Chondrocyte (in vitro differentiated cells): Measurements from ENCODE around the gene SDK2. TPM values are rescaled to one million over a fixed set of nuclear protein-coding genes. Genes with fewer than 3 reads are reported as not detected.

ENCODE experiments used
- DNase-seq: peaks from one replicate; pipeline ENCODE4 v3.0.0; 2021; ENCODE audit warnings: mixed read lengths, low spot score
- H3K27ac Mint-ChIP-seq: one replicate; pipeline ENCODE4 v1.8.0; 2021; ENCODE audit warnings: mild to moderate bottlenecking, moderate library complexity, mixed read lengths; ENCODE audit not compliant: unreplicated experiment
- H3K27me3 Mint-ChIP-seq: 2 replicates; pipeline ENCODE4 v1.8.0; 2021; ENCODE audit warnings: low read depth, mixed read lengths
- H3K36me3 Mint-ChIP-seq: 2 replicates; pipeline ENCODE4 v1.8.0; 2021; ENCODE audit warnings: low read depth, mixed read lengths
- H3K4me1 Mint-ChIP-seq: 2 replicates; pipeline ENCODE4 v1.8.0; 2021; ENCODE audit warnings: low read depth, mild to moderate bottlenecking, mixed read lengths
- H3K4me3 Mint-ChIP-seq: one replicate; pipeline ENCODE4 v1.8.0; 2021; ENCODE audit warnings: mild to moderate bottlenecking, moderate library complexity, mixed read lengths; ENCODE audit not compliant: unreplicated experiment
- H3K9me3 Mint-ChIP-seq: 2 replicates; pipeline ENCODE4 v1.8.0; 2021; ENCODE audit warnings: low read depth, mixed read lengths
- CTCF ChIP-seq: fragments of 200-600 bp; sonication (generic); IDR thresholded peaks from 2 replicates; pipeline ENCODE4 v1.5.0; 2021; ENCODE audit warnings: antibody characterized with exemption, mild to moderate bottlenecking, moderate library complexity
- total RNA-seq: library from RNA; stranded (reverse); gene quantifications from 3 replicates; pipeline ENCODE4 v1.2.1, GENCODE V29; 2021

SDK2 gene
- total RNA-seq, 1 donor from 2014 or later: 15.8 TPM

GRCh38 chr17:73497721-73498120 lies 146.5 kb downstream of the SDK2 start:
- Mint-ChIP-seq H3K36me3 (peaks cover 3% of the 10 kb centered on the region), H3K4me1 (peaks cover 9% of the 10 kb centered on the region), H3K27me3 (peaks cover 3% of the 10 kb centered on the region), H3K9me3 (no peaks in the 10 kb centered on the region), H3K27ac (no peak overlapping the region), H3K4me3 (no peak overlapping the region)
- DNase-seq: no peak
- no peak for TF ChIP-seq CTCF

DNA sequence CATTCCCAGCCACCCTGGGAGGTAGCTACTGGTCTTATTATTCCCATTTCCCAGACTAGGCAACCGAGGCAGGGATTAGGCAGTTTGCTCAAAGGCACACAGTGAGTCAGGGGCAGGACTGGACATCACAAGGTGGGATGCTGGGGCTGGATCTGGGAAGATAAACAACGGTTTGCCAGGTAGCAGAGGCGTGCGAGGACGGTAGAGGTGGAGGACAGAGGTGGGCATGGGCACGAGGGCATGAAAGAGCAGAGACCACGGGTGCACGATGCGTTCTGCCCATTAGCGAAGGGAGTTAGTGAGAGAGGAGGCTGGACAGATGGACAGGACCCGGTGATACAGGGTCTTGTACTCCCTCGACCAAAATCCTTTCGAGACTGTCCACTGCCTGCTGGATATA lies 148.0 kb downstream of the SDK2 start:
- no peak for TF ChIP-seq CTCF
- H3K36me3 Mint-ChIP-seq: peaks cover 3% of the 10 kb centered on the region
- peak; percentile 67 for DNase-seq
- H3K4me3 Mint-ChIP-seq: no peak overlapping the region
- H3K4me1 Mint-ChIP-seq: peaks cover 15% of the 10 kb centered on the region
- H3K27ac Mint-ChIP-seq: no peak overlapping the region
- H3K27me3 Mint-ChIP-seq: peaks cover 3% of the 10 kb centered on the region
- no peaks in the 10 kb centered on the region for H3K9me3 Mint-ChIP-seq

GRCh38 chr17:73495641-73496040 lies 148.6 kb downstream of the SDK2 start:
- DNase-seq: no peak
- Mint-ChIP-seq H3K4me1 (peaks cover 15% of the 10 kb centered on the region), H3K9me3 (no peaks in the 10 kb centered on the region), H3K27ac (no peak overlapping the region), H3K27me3 (peaks cover 3% of the 10 kb centered on the region), H3K4me3 (no peak overlapping the region), H3K36me3 (peaks cover 3% of the 10 kb centered on the region)
- TF ChIP-seq CTCF: no peak

GRCh38 chr17:73494950-73495349 lies 149.3 kb downstream of the SDK2 start:
- H3K4me3 Mint-ChIP-seq: no peak overlapping the region
- peaks cover 15% of the 10 kb centered on the region for H3K4me1 Mint-ChIP-seq
- DNase-seq: peak; percentile 61
- H3K27me3 Mint-ChIP-seq: peaks cover 3% of the 10 kb centered on the region
- no peak for TF ChIP-seq CTCF
- H3K9me3 Mint-ChIP-seq: no peaks in the 10 kb centered on the region
- peaks cover 3% of the 10 kb centered on the region for H3K36me3 Mint-ChIP-seq
- H3K27ac Mint-ChIP-seq: no peak overlapping the region

DNA sequence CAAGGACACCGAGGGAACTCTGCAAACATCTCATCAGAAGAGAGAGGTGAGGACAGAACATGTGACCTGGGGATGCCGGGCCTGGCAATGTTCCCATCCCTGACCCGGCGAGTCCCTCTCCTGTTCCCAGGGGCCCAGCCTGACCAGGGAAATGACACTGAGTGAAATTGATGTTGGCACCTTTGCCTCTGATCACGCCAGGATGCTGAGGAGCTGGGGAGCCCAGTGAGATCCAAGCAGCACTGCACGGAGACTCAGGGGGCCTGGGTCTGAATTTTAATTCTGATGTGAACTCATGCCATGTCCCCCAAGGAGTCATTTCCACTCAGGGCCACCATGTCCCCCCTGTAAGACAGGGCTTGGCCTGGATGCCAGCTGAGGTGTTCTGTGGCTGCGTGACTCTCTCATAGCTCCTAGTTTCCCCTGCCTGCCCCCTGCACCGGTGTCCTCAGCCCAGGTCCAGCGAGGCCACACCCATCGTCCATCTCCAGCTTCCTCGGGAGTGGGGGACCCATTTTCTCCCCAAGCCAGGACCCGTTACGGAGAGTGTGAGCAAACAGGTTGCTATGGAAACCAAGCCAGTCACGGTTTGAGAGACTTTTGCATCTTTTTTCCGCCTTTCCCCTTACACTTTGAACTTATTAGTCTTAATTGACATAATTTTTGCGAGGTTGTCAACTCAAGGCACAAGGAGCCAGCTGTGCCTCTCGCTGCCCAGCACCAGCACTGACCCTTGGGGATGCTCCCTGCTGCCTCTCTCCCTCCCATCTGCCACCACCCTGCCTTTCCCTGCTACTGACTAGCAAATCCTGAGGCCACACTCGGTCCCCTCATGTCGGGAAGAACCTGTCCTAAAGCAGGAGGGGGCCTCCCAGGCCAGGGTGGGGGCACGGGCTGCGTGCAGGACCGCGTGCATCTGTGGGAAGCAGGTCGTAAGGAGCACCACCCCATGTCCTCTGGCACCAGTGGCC lies 150.0 kb downstream of the SDK2 start:
- Mint-ChIP-seq H3K4me1 (peaks cover 15% of the 10 kb centered on the region), H3K27ac (no peak overlapping the region), H3K9me3 (no peaks in the 10 kb centered on the region), H3K36me3 (peaks cover 3% of the 10 kb centered on the region), H3K4me3 (no peak overlapping the region), H3K27me3 (peaks cover 3% of the 10 kb centered on the region)
- TF ChIP-seq CTCF: no peak
- peak; percentile 92 for DNase-seq
